Lung (tissue), 12 donors: Measurements from ENCODE around the gene KIF18A. TPM values are rescaled to one million over a fixed set of nuclear protein-coding genes. Genes with fewer than 3 reads are reported as not detected.
"Not testable (repeated sequence)": the region's sequence is repeated elsewhere in the genome, so short reads cannot be mapped to it uniquely, and the experiment has no call there.

ENCODE experiments used
- ATAC-seq: fragments of 200-7000 bp; cut with Tn5 transposase; one replicate; pipeline ENCODE4 v1.9.1; 2020; ENCODE audit warnings: moderate number of reproducible peaks; ENCODE audit not compliant: insufficient read depth, low FRiP score
- DNase-seq, 3 donors: peaks; one replicate each; pipeline ENCODE4 v3.0.0-alpha.2; 2013 to 2017
- H3K27ac ChIP-seq, 2 donors: one replicate each; pipeline ENCODE4 v1.5.1; 2013; ENCODE audit warnings: mild to moderate bottlenecking in 2 of 2, moderate library complexity in 2 of 2, control low read depth in 1 of 2, inconsistent platforms in 1 of 2, low read depth in 1 of 2, low read length in 1 of 2
- H3K27me3 ChIP-seq, 3 donors: one replicate each; pipeline ENCODE4 v1.5.1; 2013; ENCODE audit warnings: low read length in 2 of 3; ENCODE audit not compliant: control insufficient read depth in 3 of 3, insufficient read depth in 3 of 3
- H3K36me3 ChIP-seq, 4 donors: one replicate each; pipeline ENCODE4 v1.5.1; 2013; ENCODE audit warnings: low read length in 4 of 4, mild to moderate bottlenecking in 1 of 4, moderate library complexity in 1 of 4; ENCODE audit not compliant: control insufficient read depth in 4 of 4, insufficient read depth in 4 of 4
- H3K4me1 ChIP-seq, 5 donors: one replicate each; pipeline ENCODE4 v1.5.1; 2013; ENCODE audit warnings: low read length in 5 of 5, mild to moderate bottlenecking in 2 of 5, moderate library complexity in 1 of 5; ENCODE audit not compliant: control insufficient read depth in 5 of 5, insufficient read depth in 5 of 5
- H3K4me3 ChIP-seq: one replicate; pipeline ENCODE4 v1.5.1; 2013; ENCODE audit warnings: mild to moderate bottlenecking, control low read depth, moderate library complexity
- H3K9ac ChIP-seq, 2 donors: one replicate each; pipeline ENCODE4 v1.5.1; 2013; ENCODE audit warnings: low read length in 2 of 2, control low read depth in 1 of 2; ENCODE audit not compliant: insufficient read depth in 1 of 2
- H3K9me3 ChIP-seq, 4 donors: one replicate each; pipeline ENCODE4 v1.5.1; 2013; ENCODE audit warnings: low read length in 3 of 4, mild to moderate bottlenecking in 1 of 4, moderate library complexity in 1 of 4; ENCODE audit not compliant: control insufficient read depth in 4 of 4, insufficient read depth in 3 of 4
- CTCF ChIP-seq: IDR thresholded peaks from 2 replicates; pipeline ENCODE4 v1.5.1; 2012; ENCODE audit warnings: mild to moderate bottlenecking; ENCODE audit errors: control extremely low read depth, extremely low read depth
- WGBS, 2 donors: extraction: QIAGEN DNeasy Blood & Tissue Kit; methylation state at CpG; one replicate each; pipeline ENCODE4 v1.1.7; 2013; 5-methylcytosine and 5-hydroxymethylcytosine counted together
- polyA plus RNA-seq, 2 donors: library from polyadenylated mRNA; stranded (reverse); fragments of 200-250 nt; gene quantifications; one replicate each; pipeline ENCODE4 v1.2.1, GENCODE V29; 2013
- total RNA-seq, 2 donors: library from RNA; depleted of rRNA in 1 of 2; stranded (reverse); fragments of >200 nt in 1 of 2; gene quantifications; one replicate each; pipeline ENCODE4 v1.2.1, GENCODE V29; 2014 to 2021
- donor health status: control.
- donor health status: control.
- donor health status: Bipolar disorder and iron deficiency.
- donor health status: healthy.
- donor health status: DM: yes; HTN: yes; CAD: no.

The KIF18A gene
- total and polyA plus RNA-seq, 4 donors: 0.78 to 7.5 (median 1.3) TPM

GRCh38 chr11:28104984-28105383 lies 3.0 kb downstream of the KIF18A start:
- Histone ChIP-seq H3K9me3 (no peaks in the 10 kb centered on the region), H3K4me1 (peaks cover 0 to 28% (median 3%) of the 10 kb centered on the region in 5 donors), H3K9ac (no peak overlapping the region), H3K36me3 (no peaks in the 10 kb centered on the region), H3K4me3 (no peak overlapping the region), H3K27ac (no peak overlapping the region), H3K27me3 (no peaks in the 10 kb centered on the region)
- ATAC-seq (no peak), DNase-seq (no peak)
- 88 to 94% methylated on average over 2 of the region's 2 CpGs for WGBS, 2 donors
- TF ChIP-seq CTCF: no peak

GRCh38 chr11:28104425-28104824 lies 3.5 kb downstream of the KIF18A start:
- no peak overlapping the region for H3K4me3 ChIP-seq
- H3K4me1 ChIP-seq: peaks cover 0 to 22% (median 3%) of the 10 kb centered on the region in 5 donors
- ATAC-seq: no peak
- no peaks in the 10 kb centered on the region for H3K9me3 ChIP-seq
- TF ChIP-seq CTCF: no peak
- H3K9ac ChIP-seq: no peak overlapping the region
- no peak overlapping the region for H3K27ac ChIP-seq
- no peaks in the 10 kb centered on the region for H3K36me3 ChIP-seq
- no peaks in the 10 kb centered on the region for H3K27me3 ChIP-seq
- 88 to 94% methylated on average over 1 of the region's 1 CpG for WGBS, 2 donors
- DNase-seq: no peak

GRCh38 chr11:28102300-28102699 lies 5.7 kb downstream of the KIF18A start:
- H3K27me3 ChIP-seq, H3K4me3 ChIP-seq, H3K27ac ChIP-seq, H3K9me3 ChIP-seq, DNase-seq, ATAC-seq, H3K36me3 ChIP-seq, H3K4me1 ChIP-seq, H3K9ac ChIP-seq: not testable (repeated sequence)
- WGBS, 2 donors: 82 to 93% methylated on average over 4 of the region's 4 CpGs

GRCh38 chr11:28100665-28101064 lies 7.3 kb downstream of the KIF18A start:
- H3K9me3 ChIP-seq: no peaks in the 10 kb centered on the region
- no peak overlapping the region for H3K9ac ChIP-seq
- TF ChIP-seq CTCF: no peak
- DNase-seq (no peak), ATAC-seq (no peak)
- H3K27ac ChIP-seq: no peak overlapping the region
- H3K36me3 ChIP-seq: no peaks in the 10 kb centered on the region
- peaks cover 0 to 2% (median 0%) of the 10 kb centered on the region in 5 donors for H3K4me1 ChIP-seq
- H3K27me3 ChIP-seq: no peaks in the 10 kb centered on the region
- H3K4me3 ChIP-seq: no peak overlapping the region
- WGBS, 2 donors: 91 to 95% methylated on average over 2 of the region's 2 CpGs
